SH-SY5Y (cell line): ENCODE data around the gene TRIO.

Source experiments
- GATA2 ChIP-seq: IDR thresholded peaks from 2 replicates; pipeline ENCODE4 v1.6.1; 2011; ENCODE audit warnings: mild to moderate bottlenecking, low read depth, low read length
- GATA3 ChIP-seq: IDR thresholded peaks from 2 replicates; pipeline ENCODE4 v1.6.1; 2011; ENCODE audit warnings: low read depth, mild to moderate bottlenecking, low read length, moderate library complexity

DNA sequence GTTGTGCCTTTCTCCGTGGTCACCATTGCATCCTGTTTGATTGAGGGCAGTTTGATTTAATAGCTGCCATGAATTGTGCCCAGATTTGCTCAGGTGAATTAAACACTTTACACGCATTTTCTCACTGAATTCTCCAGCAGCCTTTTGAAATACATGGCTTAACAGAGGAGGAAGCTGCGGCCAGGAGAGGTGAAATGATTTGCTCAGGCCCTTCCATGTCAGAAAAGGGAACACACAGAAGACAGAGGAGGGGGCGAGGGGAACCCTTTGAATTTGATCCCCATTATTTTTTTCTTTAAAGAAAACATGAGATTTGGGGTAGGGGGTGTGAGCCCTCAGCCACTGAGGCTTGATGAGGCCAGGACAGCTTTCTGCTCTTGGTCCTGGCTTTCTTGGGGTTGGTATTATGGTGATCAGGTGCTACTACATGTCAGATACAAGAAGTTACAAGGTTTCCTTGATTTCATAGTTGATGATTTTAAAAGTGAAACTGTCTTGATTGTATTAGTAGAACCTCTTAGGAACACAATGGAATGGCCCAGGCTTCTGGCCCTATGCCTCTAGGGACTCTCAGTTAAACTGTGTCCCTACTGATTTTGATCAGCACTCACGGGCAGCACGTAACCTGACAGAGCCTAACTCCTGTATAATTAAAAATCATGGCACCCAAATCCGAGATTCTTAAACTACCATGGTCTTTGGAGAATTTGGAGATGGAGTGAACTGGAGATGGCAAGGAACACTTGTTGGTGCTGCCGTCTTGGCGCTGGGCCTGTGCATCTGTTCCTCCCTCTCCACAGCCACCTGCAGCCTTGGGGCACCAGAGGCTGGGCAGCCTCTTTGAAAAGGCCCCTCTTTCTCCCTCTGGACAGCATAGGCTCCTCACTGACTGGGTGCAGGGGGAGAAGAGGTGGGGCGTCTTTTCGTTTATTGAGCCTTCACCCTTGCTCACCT is 107.9 kb downstream of the TRIO start:
- TF ChIP-seq GATA3 (no peak), GATA2 (no peak)
